ENCODE data around the gene CGB7.
"Not testable (repeated sequence)": the region's sequence is repeated elsewhere in the genome, so short reads cannot be mapped to it uniquely, and the experiment has no call there.

The CGB7 gene

GRCh38 chr19:49039736-49040135, 17.8 kb downstream of the CGB7 start:
- not testable (repeated sequence) for DNase-seq

DNA sequence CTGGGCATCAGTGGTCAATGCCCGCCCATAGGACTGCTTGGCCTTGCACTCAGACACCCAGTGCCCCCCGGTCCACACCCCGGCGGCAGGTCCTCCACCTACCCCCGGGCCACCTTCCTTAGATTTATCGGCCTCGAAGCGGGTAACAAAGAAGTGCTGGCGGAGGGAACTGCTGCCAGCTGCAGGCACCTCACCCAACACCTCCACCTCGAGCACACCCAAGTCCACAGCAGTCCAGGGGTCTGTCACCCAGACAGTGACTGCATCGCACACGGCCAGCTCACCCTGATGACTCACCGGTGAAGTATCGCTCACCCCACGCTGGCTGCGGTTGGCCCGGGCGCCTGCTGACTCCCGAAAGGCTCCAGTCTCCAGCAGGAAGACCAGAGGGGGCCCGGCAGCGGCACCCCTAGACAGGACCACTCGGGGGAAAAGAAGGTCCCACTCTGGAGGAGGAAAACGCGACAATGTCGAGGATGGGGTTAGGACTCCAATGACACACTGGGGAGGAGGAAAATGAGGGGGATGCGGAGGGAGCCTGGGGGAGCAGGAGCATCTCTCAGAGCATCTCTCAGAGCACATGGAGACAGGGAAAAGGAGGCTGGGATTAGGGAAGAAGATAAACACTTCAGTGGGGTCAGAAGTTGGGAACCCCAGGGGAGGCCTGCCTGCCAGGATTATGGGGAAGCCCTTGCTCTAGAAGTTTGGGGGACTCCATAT, 18.8 kb downstream of the CGB7 start:
- not testable (repeated sequence) for DNase-seq

GRCh38 chr19:49038111-49038510, 19.4 kb downstream of the CGB7 start:
- DNase-seq: not testable (repeated sequence)

- not testable (repeated sequence) for DNase-seq
Measured at GRCh38 chr19:49036815-49037214, 20.7 kb downstream of the CGB7 start, which contains the start of gene CGB1. Gene CGB1 (minus strand): TSS chr19:49036895. CDS start chr19:49036711, 184 bp downstream.

DNA sequence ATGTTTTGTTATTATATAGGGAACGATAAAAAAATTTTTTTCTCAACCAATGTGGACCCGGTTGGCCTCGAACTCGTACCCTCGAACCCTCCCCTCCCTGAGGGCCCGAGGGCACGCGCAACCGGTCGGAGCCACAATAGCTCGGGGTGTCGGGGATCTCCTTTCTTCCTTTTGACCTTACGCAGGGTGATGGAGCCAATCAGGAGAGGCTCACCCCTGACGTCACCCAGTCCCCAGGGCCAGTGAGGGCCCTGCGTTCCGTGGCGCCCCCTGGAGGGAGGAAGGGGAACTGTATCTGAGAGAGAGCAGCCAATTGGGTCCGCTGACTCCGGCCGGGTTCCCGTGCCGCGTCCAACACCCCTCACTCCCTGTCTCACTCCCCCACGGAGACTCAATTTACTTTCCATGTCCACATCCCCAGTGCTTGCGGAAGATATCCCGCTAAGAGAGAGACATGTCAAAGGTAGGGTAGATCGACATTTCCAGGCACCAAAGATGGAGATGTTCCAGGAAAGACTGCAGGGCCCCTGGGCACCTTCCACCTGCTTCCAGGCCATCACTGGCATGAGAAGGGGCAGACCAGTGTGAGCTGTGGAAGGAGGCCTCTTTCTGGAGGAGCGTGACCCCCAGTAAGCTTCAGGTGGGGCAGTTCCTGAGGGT, 25.8 kb downstream of the CGB7 start, which contains the start of gene CGB2:
CGB2 (plus strand) TSS at position 249 of the 660 bp plus-strand sequence; CDS start at position 455, 206 bp downstream.
- DNase-seq: peak in 1 of 2 experiments; percentile 54

DNA sequence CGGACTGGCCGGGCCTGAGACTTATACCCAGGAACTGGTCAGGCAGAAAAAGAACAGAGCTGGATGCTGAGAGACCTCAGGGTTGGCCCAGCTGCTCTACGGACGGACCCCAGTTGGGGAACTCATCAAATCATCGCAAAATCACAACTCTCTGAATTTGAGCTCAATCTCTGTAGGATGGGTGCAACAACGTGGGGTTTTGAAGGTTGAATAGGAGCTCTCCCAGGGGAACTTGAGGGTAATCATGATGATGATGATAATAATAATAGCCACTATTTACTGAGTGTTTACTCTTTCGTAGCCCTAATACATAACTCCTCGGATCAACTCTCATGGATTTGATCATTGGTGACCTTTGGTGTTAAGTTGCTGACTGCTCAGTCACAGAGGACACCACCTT, 27.2 kb downstream of the CGB7 start:
- not testable (repeated sequence) for DNase-seq

- not testable (repeated sequence) for DNase-seq
Measured at GRCh38 chr19:49029749-49030148, 27.8 kb downstream of the CGB7 start.

DNA sequence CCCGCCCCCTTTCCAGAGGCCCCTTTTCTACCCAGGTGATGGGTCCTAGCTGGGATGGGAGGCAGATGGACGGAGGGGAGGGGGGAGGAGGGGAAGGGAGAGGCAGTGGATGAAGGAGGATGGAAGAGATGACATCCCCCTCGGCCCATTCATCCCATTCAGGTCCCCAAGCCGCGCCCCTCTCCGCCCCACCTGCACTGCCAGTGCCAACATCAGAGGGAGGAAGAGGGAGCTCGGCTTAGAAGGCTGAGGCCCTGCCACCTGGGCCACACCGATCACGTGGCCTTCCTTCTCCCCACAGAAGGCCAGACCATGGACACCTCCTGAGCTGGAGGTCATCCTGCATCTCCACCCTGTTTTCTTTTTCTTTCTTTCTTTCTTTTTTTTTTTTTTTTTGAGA, 28.9 kb downstream of the CGB7 start:
- not testable (repeated sequence) for DNase-seq

- not testable (repeated sequence) for DNase-seq
Measured at GRCh38 chr19:49025599-49025998, 31.9 kb downstream of the CGB7 start.

- DNase-seq: not testable (repeated sequence)
Measured at GRCh38 chr19:49025088-49025487, 32.5 kb downstream of the CGB7 start.

- not testable (repeated sequence) for DNase-seq
Measured at GRCh38 chr19:49024233-49024632, 33.3 kb downstream of the CGB7 start, which contains the start of gene CGB3. Gene CGB3 (minus strand): TSS chr19:49024333. CDS start chr19:49023971, 362 bp downstream.

GRCh38 chr19:49022116-49022515, 35.4 kb downstream of the CGB7 start:
- DNase-seq: no peak

GRCh38 chr19:49020931-49021895, 36.3 kb downstream of the CGB7 start:
- no peak for DNase-seq

DNA sequence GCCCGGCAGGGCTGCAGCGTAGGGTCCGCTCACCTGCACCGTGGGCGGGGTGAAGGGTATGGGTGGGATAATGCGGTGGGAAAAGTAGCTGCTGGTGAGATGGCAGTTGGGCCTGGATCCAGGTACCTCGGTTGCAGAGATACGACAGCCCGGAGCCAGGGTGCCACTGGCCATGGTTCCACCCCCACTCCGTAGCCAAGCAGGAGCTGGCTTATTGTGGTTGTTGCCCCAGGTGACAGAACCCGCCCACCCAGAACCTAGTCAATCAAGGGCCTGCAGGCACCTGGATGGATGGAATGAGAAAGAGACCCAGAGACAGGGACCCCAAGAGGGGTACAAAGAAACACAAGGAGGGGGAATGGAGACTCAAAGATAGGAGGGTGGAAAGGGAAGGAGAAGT, 37.2 kb downstream of the CGB7 start:
- DNase-seq: no peak

DNA sequence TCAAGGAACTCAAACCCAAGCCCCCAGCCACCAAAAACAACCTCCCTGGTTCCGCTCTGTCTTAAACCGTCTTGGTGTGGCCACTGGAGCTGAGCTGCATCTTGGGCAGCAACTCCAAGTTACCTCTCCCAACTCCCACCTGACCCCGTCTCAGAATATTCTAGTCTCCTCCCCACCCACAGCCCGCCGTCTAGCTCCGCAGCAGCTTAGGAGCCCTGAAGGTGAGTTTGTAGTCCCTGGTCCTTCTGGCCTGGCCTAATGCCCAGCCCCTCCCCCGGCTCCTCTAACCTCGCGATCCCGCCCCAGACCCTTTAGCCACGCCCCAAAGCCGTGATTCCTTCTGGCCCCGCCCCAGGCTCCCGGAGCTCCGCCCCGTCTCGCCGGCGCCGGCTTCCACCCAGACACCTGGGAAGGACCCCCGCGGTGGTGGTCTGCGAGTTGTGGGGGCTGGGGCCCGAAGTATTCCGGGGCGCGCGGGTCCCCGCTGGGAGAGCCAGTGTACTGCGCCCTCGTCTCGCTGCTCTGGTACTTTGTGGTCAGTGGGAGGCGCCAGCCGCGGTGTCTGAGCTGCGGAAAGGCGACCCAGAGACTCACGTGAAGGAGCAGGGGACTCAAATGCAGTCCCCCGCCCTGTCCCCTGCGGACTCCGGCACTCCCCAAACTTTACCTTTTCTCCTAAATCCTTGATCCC, 38.2 kb downstream of the CGB7 start:
- peak in 1 of 2 experiments; percentile 6 for DNase-seq

- not testable (repeated sequence) for DNase-seq
Measured at GRCh38 chr19:49018388-49019241, 38.9 kb downstream of the CGB7 start.

GRCh38 chr19:49017666-49018351, 39.7 kb downstream of the CGB7 start:
- peak; percentile 43 to 45 for DNase-seq

DNA sequence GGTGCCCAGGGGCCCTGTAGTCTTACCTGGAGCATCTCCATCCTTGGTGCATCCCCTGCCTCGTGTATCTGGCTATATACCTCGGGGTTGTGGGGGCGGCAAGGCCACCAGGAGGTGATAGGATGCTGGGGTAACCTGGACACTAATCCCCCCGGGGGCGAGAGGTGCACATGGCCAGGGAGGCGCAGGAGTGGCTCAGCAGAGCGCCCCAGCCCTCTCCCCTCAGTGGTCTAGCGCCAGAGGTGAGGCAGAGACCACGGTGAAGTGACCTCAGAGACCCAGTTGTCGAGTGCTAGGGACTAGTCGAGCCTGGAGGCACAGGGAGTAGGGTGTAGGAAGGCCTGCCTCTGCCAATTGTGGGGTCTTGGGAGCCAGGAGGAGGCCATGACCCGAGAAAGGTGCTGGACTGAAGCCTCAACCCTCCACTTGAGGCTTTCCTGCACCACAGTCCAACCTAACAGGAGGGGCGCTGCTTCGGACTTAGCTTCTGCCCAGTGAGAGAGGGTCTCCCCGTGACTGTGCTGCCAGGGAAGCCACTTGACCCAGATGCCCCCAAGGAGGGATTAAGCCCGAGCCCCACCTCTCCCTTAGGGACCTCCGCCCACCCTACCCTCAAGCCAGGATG, 40.4 kb downstream of the CGB7 start, which contains the start of gene LHB:
LHB (minus strand) TSS at position 51 of the 625 bp plus-strand sequence; CDS start at position 41, 10 bp downstream.
- DNase-seq: no peak

DNA sequence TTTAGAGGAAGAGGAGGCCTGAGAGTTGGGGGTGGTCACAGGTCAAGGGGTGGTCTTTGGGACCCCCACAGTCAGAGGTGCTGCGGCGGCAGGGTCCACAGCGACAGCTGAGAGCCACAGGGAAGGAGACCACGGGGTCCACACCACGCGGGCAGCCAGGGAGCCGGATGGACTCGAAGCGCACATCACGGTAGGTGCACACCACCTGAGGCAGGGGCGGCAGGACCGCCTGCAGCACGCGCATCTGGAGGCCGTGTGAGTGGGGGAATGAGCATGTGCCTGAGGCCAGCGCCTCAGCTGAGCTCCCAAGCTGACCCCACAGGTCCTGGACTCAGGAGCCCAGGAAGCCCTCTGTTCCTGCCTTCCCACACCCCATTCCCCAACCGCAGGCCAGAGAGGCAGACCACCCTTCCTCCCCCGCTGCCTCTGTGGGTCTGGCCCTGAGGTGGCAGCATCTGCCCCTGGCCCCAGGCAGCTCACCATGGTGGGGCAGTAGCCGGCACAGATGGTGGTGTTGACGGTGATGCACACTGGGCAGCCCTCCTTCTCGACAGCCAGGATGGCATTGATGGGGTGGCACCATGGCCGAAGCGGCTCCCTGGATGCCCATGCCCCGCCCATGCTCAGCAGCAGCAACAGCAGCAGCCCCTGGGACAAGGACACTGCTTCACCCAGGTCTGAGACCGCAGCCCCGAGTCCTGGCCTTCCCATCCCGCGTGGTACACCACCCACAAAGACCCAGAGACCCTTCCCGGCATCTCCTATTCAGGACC, 41.3 kb downstream of the CGB7 start:
- DNase-seq: no peak

All from NCI-H2081 (cell line).